HT-29 (cell line): ENCODE data around the gene SENP1. TPM values are rescaled to one million over a fixed set of nuclear protein-coding genes. Genes with fewer than 3 reads are reported as not detected.
A peak's percentile ranks its signal among the peaks of the same experiment; 100 is the strongest.
"Not testable (repeated sequence)": the region's sequence is repeated elsewhere in the genome, so short reads cannot be mapped to it uniquely, and the experiment has no call there.

Experiments used
- DNase-seq: peaks from one replicate; pipeline ENCODE4 v3.0.0-alpha.2; 2015; ENCODE audit warnings: low spot score
- total RNA-seq: library from RNA; depleted of rRNA; stranded (reverse); fragments of >200 nt; shearing (Covaris generic); gene quantifications from 2 replicates; pipeline ENCODE4 v1.2.3, GENCODE V29; 2014

SENP1 gene
- total RNA-seq, 1 experiment from 2014 or later = 10.6 TPM

DNA sequence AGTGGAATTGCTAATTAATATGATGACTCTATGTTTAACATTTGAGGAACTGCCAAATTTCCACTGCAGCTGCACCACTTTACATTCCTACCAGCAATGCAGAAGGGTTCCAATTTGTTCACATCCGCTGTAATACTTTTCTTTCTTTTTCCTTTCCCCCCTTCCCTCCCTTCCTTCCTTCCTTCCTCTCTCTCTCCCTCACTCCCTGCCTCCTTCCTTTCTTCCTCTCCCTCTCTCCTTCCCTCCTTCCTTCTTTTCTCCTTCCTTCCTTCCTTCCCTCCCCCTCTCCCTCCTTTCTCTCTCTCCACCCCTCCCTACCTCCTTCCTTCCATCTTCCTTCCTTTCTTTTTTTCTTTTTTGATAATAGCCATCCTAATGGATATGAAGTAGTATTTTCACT is 10.1 kb upstream of the SENP1 start:
- DNase-seq = no peak

DNA sequence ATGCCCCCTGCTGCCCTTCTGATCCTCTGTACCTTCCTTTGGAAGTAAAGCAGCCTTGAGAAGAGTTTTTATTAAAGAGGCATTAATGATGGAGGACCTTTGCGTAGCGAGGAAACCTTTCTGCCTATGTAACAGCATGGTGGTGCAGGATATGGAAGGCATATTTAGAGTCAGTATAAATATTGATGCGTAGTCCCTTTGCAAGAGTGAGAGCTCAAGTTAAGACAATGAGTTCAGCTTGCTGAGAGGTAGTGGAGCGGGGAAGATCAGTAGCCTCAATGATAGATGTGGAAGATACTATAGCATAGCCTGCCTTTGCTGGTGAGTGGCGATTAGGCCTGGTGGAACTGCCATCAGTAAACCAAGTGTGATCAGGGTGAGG is 5.4 kb upstream of the SENP1 start:
- not testable (repeated sequence) for DNase-seq

GRCh38 chr12:48110691-48111311 is 4.9 kb upstream of the SENP1 start:
- DNase-seq = peak; percentile 2

- no peak for DNase-seq
Measured at GRCh38 chr12:48109424-48109823, 3.5 kb upstream of the SENP1 start.

DNA sequence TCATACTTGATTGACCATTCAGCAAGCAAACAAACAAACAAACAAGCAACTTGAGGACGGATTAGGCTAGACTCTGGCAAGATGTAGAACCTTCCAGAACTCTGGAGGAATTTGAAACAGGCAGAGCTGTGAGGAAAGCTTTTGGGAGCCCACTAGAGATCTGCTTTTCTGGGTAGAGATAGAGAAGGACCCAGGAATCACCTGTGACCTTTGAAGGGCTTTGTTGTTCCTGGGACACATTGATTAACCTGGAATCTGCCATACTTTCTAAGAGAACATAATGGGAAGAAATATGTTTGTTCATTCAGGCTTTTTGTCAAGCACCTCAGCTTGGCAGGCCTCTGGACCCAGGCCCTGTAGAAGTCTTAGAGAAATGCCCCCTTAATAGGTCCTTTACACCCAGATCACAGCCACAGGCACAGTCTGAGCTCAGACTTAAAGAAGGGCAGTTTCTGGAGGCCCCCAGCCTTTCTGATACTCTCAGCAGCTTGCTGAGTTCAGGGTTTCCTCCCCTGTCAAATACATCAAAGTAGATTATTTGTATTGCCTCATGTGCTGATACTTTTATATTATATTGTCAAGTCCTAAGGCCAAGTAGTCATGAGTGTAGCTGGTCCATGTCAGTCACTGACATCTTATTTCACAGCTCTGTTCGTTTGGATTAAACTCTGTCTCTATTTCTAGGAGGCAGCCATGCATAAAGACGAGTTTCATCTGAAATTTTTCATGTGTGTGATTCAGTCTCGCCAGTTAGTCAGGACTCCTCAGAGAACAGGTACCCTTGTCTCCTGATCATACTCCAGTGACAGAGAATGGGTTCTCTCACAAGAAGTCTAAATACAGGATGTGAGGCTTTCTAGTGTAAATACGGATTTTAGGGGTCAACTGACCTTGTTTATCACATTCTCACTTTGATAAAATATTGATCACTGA is 1.1 kb upstream of the SENP1 start:
- no peak for DNase-seq

GRCh38 chr12:48105321-48105866 is 485 bp downstream of the SENP1 start:
- peak; percentile 52 for DNase-seq

- peak; percentile 65 for DNase-seq
Measured at GRCh38 chr12:48104531-48104930, 1.3 kb downstream of the SENP1 start.

- no peak for DNase-seq
Measured at GRCh38 chr12:48092611-48093010, 13.3 kb downstream of the SENP1 start.

GRCh38 chr12:48086327-48086726 is 19.6 kb downstream of the SENP1 start:
- no peak for DNase-seq

DNA sequence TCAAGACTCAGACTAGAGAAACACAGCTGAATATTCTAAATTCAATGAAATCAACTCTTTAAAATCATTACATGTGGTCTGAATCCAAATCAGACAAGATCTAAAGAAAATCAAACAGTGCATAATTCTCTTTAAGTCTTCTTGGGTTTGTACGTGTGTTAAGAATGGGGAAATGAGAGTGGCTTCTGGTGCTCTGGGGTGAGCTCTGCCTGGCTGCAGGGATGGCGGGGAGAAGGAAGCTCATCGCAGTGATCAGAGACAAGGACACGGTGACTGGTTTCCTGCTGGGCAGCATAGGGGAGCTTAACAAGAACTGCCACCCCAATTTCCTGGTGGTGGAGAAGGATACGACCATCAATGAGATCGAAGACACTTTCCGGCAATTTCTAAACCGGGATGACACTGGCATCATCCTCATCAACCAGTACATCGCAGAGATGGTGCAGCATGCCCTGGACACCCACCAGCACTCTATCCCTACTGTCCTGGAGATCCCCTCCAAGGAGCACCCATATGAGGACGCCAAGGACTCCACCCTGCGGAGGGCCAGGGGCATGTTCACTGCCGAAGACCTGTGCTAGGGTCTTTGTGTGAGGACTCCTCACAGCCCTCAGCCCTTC is 20.9 kb downstream of the SENP1 start:
- DNase-seq = no peak

GRCh38 chr12:48084066-48084465 is 21.8 kb downstream of the SENP1 start:
- DNase-seq = peak; percentile 19

GRCh38 chr12:48080821-48081220 is 25.1 kb downstream of the SENP1 start:
- DNase-seq = no peak

GRCh38 chr12:48080285-48080684 is 25.6 kb downstream of the SENP1 start:
- DNase-seq = no peak

DNA sequence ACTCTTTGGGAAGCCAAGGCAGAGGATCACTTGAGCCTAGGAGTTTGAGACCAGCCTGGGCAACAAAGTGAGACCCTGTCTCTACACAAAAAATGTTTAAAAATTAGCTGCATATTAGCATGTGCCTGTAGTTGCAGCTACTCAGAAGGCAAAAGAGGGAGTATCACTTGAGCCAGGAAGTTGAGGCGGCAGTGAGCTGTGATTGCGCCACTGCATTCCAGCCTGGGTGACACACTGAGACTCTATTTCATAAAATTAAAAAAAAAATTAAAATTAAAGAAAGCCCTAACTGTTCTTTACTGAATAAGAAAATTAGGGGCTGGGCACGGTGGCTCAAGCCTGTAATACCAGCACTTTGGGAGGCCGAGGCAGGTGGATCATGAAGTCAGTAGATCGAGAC is 27.0 kb downstream of the SENP1 start:
- no peak for DNase-seq

GRCh38 chr12:48077111-48077510 is 28.8 kb downstream of the SENP1 start:
- no peak for DNase-seq

- DNase-seq = no peak
Measured at GRCh38 chr12:48075832-48076231, 30.0 kb downstream of the SENP1 start.

DNA sequence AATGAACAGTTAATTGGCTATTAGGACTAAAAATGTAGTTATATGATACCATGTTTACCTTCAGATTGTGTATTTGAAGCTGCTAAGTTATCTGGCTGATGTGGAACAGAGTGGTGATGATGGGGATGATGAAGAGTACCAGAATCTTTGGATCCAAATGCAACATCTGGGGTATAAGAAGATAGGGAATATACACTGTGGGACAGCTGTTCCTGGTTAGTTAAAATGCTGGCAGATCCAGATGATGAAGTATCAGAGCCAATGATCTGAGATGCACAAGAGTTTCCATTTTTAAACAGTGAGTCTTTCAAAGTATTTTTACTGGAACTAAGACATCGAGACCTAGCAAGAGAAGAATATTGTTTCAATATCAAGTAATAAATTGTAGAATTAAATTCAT is 31.6 kb downstream of the SENP1 start:
- DNase-seq = no peak

DNA sequence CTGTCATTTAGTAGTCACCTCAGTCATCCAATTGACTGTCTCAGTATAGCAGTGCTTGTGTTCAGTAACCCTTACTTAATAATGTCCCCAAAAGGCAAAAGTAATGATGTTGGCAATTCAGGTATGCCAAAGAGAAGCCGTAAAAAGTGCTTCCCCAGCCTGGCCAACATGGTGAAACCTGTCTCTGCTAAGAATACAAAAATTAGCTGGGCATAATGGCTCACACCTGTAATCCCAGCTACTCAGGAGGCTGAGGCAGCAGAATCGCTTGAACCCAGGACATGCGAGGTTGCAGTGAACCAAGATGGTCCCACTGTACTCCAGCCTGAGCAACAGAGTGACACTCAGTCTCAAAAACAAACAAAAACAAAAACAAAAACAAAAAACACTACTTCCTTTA is 33.6 kb downstream of the SENP1 start:
- no peak for DNase-seq

GRCh38 chr12:48071808-48072207 is 34.1 kb downstream of the SENP1 start:
- no peak for DNase-seq

DNA sequence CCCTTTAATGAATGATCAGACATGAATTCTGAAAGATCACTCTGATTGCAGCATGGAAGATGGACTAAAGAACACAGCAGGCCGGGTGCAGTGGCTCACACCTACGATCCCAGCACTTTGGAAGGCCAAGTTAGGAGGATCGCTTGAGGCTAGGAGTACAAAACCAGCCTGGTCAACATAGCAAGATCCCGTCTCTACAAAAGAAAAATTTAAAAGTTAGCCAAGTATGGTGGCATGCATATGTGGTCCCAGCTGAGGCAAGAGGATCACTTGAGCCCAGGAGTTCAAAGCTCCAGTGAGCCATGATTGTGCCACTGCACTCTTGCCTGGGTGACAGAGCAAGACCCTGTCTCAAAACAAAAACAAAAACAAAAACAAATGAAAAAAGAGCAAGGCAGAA is 35.1 kb downstream of the SENP1 start:
- no peak for DNase-seq

DNA sequence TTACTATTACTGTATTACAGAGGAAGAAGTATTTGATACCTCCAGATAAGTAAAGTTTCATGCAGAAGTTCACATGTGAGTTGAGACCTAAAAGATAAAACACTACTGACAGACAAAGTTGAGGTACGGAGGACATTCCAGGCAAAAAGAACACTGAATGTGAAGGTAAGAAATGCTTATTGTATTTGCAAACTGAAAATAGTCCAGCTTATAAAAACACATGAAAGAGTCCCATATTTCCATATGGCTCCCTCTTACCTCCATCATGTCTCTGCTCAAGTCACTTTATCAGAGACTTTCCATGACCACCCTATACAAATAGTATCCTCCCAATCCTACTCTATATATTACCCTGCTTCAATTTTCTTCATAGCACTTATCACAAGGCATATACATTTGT is 35.8 kb downstream of the SENP1 start:
- no peak for DNase-seq

- no peak for DNase-seq
Measured at GRCh38 chr12:48069241-48069640, 36.6 kb downstream of the SENP1 start.
